HL-60 (cell line): ENCODE measurements around the gene TMEM234.

Source experiments
- POLR2AphosphoS5 ChIP-seq: IDR thresholded peaks from 2 replicates; pipeline ENCODE4 v1.6.1; 2012; ENCODE audit warnings: low read depth
- TF ChIP-seq, protein P1 (sequence below): IDR thresholded peaks from one replicate; pipeline ENCODE4 v1.5.1; 2011; ENCODE audit warnings: low read length, control low read depth, inconsistent platforms; ENCODE audit not compliant: insufficient read depth

- TF ChIP-seq, protein P1, sequence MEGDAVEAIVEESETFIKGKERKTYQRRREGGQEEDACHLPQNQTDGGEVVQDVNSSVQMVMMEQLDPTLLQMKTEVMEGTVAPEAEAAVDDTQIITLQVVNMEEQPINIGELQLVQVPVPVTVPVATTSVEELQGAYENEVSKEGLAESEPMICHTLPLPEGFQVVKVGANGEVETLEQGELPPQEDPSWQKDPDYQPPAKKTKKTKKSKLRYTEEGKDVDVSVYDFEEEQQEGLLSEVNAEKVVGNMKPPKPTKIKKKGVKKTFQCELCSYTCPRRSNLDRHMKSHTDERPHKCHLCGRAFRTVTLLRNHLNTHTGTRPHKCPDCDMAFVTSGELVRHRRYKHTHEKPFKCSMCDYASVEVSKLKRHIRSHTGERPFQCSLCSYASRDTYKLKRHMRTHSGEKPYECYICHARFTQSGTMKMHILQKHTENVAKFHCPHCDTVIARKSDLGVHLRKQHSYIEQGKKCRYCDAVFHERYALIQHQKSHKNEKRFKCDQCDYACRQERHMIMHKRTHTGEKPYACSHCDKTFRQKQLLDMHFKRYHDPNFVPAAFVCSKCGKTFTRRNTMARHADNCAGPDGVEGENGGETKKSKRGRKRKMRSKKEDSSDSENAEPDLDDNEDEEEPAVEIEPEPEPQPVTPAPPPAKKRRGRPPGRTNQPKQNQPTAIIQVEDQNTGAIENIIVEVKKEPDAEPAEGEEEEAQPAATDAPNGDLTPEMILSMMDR: no peak
- no peak for TF ChIP-seq POLR2AphosphoS5
Measured at GRCh38 chr1:32195972-32196823, 26.0 kb downstream of the TMEM234 start.
